WERI-Rb-1 (cell line): ENCODE results near the gene SLC25A13.

Source experiments
- DNase-seq: peaks from one replicate; pipeline ENCODE4 v3.0.0-alpha.2; 2020
- H3K27ac ChIP-seq: fragments of 250-450 bp; sonication (Bioruptor Pico); 2 replicates; pipeline ENCODE4 v1.5.1; 2020; ENCODE audit warnings: mild to moderate bottlenecking, moderate library complexity
- H3K27me3 ChIP-seq: fragments of 250-450 bp; sonication (Bioruptor Pico); 2 replicates; pipeline ENCODE4 v1.5.1; 2021; ENCODE audit warnings: mild to moderate bottlenecking, low read depth, moderate library complexity; ENCODE audit not compliant: insufficient read depth, severe bottlenecking
- H3K36me3 ChIP-seq: fragments of 250-450 bp; sonication (Bioruptor Pico); 2 replicates; pipeline ENCODE4 v1.5.1; 2020; ENCODE audit warnings: mild to moderate bottlenecking, moderate library complexity
- H3K4me3 ChIP-seq: 2 replicates; pipeline ENCODE4 v1.5.1; 2011; ENCODE audit warnings: low read depth, mild to moderate bottlenecking, control low read depth, low read length
- H3K9me3 ChIP-seq: fragments of 250-450 bp; sonication (Bioruptor Pico); 2 replicates; pipeline ENCODE4 v1.5.1; 2021; ENCODE audit warnings: mild to moderate bottlenecking, moderate library complexity; ENCODE audit not compliant: severe bottlenecking
- TF ChIP-seq, protein P1 (sequence below): IDR thresholded peaks from 2 replicates; pipeline ENCODE4 v1.5.1; 2011; ENCODE audit warnings: low read depth, mild to moderate bottlenecking, control low read depth, inconsistent platforms, low read length

The SLC25A13 gene

DNA sequence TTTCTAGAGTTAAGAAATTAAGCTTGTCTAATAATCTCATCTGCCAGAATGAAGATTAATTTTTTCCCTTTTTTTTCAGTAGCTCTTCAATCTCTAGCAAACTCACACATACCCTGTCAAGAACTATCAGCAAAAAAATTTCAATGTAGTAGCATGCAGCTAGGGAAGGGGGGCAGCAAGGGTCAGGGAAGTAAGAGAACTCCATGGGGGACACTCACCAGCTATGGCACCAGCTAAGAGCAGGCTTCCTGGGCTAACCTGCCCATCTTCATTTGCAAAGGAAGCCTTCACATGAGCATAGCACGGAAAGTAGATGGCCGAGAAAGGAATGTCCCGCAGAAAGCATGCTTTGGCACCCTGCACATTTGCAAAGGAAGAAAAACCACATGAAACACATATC, 190.4 kb downstream of the SLC25A13 start:
- no peaks in the 10 kb centered on the region for H3K36me3 ChIP-seq
- TF ChIP-seq, protein P1, sequence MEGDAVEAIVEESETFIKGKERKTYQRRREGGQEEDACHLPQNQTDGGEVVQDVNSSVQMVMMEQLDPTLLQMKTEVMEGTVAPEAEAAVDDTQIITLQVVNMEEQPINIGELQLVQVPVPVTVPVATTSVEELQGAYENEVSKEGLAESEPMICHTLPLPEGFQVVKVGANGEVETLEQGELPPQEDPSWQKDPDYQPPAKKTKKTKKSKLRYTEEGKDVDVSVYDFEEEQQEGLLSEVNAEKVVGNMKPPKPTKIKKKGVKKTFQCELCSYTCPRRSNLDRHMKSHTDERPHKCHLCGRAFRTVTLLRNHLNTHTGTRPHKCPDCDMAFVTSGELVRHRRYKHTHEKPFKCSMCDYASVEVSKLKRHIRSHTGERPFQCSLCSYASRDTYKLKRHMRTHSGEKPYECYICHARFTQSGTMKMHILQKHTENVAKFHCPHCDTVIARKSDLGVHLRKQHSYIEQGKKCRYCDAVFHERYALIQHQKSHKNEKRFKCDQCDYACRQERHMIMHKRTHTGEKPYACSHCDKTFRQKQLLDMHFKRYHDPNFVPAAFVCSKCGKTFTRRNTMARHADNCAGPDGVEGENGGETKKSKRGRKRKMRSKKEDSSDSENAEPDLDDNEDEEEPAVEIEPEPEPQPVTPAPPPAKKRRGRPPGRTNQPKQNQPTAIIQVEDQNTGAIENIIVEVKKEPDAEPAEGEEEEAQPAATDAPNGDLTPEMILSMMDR: 0 out of 2 replicates have a peak, but pooled peaks have one; percentile 16
- no peak overlapping the region for H3K27ac ChIP-seq
- H3K4me3 ChIP-seq: no peak overlapping the region
- no peak for DNase-seq
- H3K27me3 ChIP-seq: no peaks in the 10 kb centered on the region
- H3K9me3 ChIP-seq: no peaks in the 10 kb centered on the region

DNA sequence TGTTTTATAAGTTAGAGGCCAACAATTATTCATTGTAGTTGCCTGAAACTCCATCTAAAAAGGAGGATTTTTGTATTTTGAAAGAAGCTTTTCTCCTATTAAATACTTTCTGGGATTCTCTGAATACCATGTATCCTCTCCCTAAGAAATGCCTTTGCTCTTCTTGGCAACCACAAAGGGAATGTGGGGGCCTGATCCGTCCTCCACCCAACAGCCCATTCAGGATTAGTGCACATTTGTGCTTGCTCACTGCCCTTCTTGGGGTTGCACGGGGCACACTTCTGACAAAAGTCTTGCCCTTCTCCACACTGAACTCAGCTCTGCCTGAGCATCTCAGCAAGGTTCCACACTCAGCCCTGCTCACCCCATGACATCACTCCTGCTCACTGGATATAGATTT, 194.2 kb downstream of the SLC25A13 start:
- H3K36me3 ChIP-seq: no peaks in the 10 kb centered on the region
- TF ChIP-seq, protein P1: no peak
- no peak overlapping the region for H3K27ac ChIP-seq
- H3K27me3 ChIP-seq: no peaks in the 10 kb centered on the region
- H3K4me3 ChIP-seq: no peak overlapping the region
- H3K9me3 ChIP-seq: no peaks in the 10 kb centered on the region
- no peak for DNase-seq

DNA sequence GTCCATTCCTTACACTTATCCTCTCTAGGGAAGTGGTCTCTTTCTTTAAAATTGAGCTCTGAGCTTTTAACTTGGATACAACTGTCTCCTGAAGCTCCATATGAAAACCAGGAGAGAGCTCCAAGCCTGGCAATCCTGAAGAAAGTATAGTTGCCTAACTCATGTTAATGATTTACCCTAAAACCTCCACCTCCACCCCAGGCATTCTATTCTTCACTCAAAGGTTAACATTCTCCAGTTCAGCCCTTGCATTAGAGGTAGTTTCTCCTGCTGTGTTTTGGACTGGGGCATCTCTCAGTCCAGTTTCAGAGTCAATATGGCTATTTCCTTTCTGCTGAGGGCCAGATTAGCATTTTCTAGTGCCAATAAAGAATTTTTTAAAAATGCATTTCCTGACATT, 195.5 kb downstream of the SLC25A13 start:
- DNase-seq: no peak
- Histone ChIP-seq H3K27ac (no peak overlapping the region), H3K4me3 (no peak overlapping the region), H3K9me3 (no peaks in the 10 kb centered on the region), H3K36me3 (peaks cover under 1% of the 10 kb centered on the region), H3K27me3 (no peaks in the 10 kb centered on the region)
- TF ChIP-seq, protein P1: no peak

DNA sequence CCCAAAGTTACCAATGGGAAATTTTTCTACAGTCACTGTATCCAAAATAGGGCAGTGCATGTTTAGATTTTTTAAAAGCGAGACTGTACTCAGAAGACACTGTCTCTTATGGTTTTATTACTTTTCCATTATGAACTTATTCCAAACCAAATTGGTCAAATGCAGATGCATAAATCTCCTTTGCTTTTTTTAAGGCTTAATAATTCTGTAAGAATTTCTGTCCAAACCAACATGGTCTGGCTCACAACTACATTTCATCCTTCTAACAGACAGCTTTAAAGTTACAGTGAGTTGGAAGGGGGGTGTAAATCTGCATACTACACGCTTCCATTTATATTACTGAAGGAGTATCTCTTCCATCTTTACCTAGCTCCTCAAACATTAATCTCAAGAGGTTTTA, 199.2 kb downstream of the SLC25A13 start:
- TF ChIP-seq, protein P1: no peak
- H3K27me3 ChIP-seq: no peaks in the 10 kb centered on the region
- no peaks in the 10 kb centered on the region for H3K9me3 ChIP-seq
- H3K27ac ChIP-seq: no peak overlapping the region
- DNase-seq: no peak
- H3K4me3 ChIP-seq: no peak overlapping the region
- H3K36me3 ChIP-seq: peaks cover 8% of the 10 kb centered on the region

DNA sequence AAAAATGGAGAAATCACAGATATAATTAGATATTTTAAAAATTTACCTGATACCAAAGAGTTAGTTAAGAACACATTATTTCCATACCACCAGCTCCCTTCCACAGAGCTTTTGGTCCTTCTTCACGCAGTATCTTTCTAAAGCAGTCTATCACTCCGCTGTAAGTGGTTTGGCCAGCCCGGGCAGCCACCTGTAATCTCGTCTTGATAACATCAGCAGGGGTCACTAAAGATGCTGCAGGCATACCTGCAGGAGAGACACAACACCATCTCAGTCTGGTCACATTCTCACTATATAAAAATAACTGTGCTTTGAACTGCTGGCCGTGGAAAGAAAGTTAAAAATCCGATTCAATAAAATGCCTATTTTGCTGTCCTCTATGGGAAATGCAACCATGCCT, 200.1 kb downstream of the SLC25A13 start:
- no peaks in the 10 kb centered on the region for H3K27me3 ChIP-seq
- H3K9me3 ChIP-seq: no peaks in the 10 kb centered on the region
- H3K4me3 ChIP-seq: no peak overlapping the region
- H3K36me3 ChIP-seq: peaks cover 8% of the 10 kb centered on the region
- TF ChIP-seq, protein P1: no peak
- DNase-seq: no peak
- no peak overlapping the region for H3K27ac ChIP-seq

DNA sequence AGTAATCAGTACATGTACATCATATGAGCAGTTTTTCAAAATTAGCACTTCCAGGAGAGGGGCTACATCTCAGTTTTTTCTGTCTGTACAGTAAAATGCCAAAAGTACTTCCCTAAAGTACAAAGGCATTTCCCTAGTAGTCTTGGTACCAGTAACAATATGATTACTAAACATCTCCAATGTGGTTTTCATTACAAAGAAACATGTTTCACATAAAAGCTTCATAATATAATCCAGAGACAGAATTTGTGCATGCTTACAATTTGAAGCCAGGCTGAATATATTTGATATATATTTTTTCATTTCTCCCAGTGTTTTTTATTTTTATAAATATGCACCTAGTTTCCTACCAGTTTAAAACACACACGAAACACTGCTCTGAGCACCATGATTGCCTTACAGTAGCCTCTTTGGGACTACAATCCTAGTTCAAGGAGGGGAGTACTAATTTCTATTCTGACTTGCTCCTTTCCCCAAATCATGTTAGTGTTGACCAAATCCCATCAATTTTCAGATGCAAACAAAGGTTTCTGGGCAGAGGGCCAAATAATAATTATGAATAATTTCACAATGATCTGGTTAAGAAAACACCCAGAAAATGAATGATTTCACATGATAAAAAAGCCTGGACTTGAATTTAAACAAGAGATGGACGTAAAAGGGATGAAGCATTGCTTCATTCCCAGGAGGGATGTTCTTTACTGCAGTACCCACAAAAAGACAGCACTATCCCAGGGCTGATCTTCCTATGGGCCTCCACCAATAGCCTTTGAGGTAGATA, 201.3 kb downstream of the SLC25A13 start:
- Histone ChIP-seq H3K9me3 (no peaks in the 10 kb centered on the region), H3K27ac (no peak overlapping the region), H3K36me3 (peaks cover 8% of the 10 kb centered on the region), H3K27me3 (no peaks in the 10 kb centered on the region), H3K4me3 (no peak overlapping the region)
- TF ChIP-seq, protein P1: no peak
- no peak for DNase-seq
